NCI-H446 treated with DMSO at 0.1 percent for 48 hours (cell line): ENCODE results near the gene MORC2.
A peak's percentile ranks its signal among the peaks of the same experiment; 100 is the strongest.

Experiments used
- DNase-seq: peaks from one replicate; lab custom pipeline; 2025; lab: John Stamatoyannopoulos, UW

Gene MORC2

DNA sequence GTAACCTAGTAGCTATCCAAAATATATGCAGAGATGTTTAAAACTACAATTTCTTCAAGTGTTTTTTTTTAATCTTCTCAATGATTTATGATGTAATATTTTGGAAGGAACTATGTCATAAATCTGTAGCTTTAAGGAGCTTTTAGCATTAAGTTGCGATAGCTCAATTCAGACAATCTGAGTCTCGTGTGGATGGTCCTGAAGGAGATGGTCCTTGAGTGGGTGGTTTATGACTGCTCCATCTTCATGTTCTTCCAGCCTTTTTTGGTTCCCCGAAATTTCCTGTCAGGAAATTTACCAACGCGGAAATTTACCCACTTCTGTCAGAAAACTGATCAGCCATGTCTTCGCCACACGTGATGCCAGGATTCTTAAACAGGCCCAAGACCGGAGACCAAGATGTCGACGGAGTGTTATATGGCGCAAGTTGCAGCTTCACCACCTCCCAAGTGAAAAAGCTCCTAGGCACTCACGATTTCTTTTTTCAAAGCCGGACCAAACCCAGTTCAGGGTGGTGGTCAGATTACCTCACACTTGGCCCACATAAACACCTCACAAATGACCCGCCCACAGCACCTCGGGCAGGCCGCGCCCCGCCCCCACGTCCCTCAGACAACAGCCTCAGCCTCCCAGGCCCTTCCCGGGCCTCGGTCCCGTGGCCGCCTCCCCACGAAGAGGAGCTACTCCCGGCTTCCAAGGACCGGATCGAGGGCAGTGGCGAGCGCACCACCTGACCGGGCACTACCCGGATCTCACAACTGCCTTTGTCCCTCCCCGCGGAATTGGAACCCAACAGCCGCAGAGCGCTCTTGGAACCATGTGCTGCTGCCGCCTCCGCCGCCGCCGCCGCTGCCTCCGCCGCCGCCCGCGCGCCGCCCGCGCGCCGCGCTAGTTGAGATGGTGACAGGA lies at the start of gene MORC2:
Gene MORC2 (minus strand): TSS at position 760 of the 909 bp plus-strand sequence. CDS start 885 bp downstream, outside the sequence.
- DNase-seq: no peak

DNA sequence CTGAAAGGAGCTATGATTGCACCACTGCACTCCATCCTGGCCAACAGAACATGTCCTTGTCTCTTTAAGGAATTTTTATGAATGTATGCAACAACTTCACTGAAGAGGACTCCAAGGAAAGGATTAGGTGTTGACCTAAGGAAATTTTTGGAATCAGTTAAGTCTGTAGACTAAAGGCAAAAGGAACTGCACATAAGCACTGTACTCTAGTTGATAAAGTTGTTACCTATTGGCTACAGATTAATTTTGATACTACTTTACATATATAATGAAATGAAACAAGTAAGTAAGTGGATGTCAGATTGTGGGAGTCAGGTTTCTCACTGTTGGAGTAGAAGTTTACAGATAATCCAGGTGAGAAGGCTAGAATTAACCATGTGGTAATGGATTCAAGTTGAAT lies 37.0 kb upstream of the MORC2 start:
- DNase-seq: no peak

DNA sequence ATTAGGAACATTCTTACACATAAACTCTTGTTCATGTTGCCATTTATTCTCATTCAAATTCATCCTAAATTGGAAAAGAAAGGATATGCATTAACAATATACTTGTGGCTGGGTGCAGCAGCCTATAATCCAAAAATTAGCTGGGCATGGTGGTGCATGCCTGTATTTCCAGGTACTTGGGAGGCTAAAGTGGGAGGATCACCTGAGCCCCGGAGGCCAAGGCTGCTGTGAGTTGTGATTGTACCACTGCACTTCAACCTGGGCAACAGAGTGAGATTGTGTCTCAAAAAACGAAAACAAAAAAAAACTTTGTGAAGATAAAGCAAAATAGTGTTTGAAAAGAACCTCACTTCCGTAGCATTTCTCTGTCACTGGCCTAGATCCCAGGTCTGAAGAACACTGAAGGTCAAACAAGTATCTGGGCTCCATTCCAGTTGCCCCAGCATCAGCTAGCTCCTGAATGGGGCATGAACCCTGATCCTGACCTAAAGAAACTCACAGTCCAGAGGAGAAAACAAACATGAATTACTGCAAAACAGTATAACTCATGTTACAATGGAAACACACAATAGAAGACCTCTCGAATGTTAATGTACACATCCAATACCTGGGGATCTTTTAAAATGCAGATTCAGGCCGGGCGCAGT lies 32.7 kb upstream of the MORC2 start:
- DNase-seq: no peak

DNA sequence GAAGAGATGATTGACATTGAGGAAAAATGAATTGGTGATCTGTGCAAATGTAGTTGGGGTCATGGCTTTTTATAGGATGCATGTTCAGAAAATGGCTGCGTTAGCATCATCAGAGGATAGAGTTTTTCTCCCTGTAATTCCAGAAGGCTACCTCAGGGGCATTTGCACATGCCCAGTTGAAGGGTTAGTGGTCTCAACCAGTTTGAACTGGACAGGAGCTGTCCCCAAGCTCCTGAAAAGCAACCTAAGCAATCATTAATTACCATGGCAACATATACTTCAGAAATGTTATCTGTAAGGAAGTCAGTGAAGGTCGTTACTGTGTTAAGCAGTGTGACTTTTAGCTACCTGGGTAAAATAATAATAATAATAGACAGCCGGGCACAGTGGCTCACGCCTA lies 29.8 kb upstream of the MORC2 start:
- no peak for DNase-seq

DNA sequence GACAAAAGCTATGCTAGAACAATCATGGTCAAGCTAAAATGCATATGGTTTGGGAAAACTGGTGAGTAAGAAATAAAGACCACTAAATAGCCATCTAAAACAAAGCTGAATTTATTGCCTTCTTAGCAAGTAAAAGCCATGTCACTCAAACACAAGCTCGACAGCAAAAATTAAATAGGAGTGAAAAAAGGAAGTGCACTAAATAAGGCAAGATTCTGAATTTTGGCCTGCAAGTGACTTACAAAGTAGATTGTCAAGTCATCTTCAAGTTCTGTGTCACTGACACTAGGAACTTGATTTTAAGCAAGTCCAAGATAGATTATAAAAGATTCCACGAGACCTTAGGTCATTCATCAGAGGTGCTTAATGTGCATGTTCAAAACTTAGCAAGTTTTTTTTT lies 27.9 kb upstream of the MORC2 start:
- DNase-seq: no peak

DNA sequence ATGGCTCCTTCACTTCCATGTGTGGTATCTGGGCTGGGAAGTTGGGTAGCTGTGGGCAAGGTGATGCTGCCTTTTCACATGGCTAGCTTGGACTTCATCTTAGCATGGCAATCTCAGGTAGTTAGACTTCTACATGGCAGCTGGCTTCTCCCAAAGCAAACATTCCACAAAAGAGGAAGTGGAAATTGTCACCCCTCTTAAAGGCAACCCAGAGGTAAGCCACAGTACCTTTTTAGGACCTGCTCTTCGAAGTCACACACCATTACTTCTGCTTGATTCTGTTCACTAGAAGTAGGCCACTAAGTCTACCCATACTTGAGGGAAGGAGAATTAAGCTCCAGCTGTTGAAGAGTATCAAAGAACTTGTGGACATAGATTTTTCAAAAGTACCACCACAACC lies 26.4 kb upstream of the MORC2 start:
- DNase-seq: no peak

DNA sequence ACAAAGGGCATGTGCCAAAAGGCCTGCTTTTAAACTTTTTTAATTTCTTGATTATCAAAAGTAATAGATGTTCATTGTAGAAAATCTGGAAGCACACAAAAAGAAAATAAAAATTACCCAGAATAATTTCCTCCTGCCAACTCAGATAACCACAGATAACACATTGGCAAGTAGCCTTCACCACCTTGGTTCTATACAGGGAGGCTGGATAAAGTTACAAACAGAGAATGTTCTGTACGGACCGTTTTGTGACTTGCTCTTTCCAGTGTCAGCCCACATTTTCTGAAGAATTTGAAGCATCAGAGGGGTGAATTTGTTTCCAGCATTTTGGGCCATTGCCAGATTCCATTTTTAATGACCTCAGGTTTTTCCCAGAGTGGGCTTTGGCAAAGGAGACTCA lies 24.0 kb upstream of the MORC2 start:
- DNase-seq: no peak

DNA sequence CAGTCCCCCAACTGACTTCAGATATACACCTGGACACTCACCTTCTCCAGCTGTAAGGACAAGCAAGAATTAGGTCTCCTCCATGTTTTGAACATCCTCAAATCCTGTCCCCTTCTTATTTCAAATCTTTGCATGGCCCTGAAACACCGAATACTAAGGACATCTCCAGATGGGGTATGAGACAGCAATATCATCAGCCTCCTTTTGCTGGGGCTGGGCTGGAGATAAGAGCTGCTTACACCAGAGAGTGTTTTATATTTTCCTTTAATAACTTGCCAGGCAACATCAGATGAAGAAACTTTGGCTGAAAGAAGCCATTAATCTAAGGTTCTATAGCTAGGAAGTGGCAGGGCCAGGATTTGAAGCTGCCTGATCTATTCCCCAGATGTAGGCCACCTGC lies 22.1 kb upstream of the MORC2 start:
- no peak for DNase-seq

DNA sequence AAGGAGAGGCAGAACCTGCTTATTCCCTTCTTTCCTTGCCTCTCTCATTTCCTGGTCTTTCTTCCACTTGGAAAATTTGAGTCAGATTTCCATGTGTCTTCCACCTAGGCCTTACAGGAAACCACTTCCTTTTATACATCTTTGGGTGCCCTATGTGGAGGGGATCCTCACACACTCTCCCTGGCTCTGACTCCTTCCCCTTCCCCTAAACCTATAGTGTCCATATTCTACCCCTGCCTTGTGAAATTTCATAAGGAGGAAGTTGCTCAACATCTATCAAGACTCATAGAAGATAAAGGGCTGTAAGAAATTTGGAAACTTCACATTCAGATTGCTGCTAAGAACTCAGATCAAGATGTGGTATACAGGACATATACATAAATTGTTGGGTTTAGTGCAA lies 20.9 kb upstream of the MORC2 start:
- no peak for DNase-seq

DNA sequence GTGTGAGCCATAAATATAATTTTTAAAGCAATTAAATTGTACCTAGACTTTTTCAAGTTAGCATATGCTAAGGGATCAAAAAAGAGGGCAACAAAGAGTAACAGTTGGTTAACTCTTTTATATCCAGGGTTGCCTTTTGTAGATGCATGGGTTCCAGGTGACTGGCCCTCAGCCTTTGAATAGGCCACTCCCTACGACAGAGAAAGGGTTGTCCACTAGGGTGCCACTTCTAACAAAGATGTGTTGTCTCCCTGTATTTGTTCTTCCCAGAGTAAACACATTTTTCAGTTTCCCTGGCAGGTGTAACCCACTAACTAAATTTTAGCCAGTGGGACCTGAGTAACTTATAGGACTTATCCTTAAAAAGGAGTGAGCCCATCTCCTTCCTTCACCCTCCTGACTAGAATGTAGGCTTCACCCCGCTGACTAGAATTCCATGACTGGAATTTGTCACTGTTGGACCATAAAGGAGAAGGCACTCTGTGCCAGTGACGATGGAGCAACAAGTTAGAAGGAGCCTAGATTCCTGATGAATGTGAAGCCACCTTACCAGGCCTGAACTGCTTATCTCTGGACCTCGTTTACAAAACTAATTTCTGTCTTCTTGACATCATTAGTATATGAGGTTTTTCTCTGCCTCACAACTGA lies 17.1 kb upstream of the MORC2 start:
- no peak for DNase-seq

DNA sequence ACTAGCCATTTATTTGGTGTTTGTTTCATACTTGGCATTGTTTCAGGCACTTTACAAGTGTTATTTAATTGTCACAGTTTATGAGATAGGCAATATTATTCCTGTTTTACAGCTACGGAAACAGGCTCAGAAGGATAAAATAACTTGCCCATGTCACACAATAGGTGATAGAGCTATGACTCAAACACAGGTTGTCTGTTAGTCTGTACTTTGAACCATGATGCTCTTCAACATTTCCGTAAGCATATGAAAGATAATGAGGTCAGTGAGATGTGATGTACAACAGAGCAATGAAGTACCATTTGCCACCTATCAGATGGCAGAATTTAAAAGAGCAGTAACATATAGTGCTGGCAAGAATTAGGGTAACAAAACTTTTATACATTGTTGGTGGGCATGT lies 15.7 kb upstream of the MORC2 start:
- no peak for DNase-seq

DNA sequence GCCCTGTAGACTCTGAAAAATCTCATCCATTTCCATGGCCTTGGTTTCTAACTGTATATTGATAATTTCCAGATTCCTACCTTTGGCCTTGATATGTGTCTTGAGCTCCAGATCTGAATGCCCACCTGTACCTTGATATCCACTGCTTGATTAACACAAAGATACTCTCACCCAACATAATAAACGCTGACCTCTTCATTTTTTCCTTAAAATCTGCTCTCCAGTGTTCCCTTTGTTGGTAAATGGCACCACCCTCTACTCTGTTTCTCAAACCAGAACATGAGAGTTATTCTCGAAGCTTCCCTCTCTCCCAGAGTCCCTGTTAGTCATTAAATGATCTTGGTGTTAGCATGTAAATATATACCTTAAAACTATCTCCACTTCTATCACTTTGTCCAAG lies 13.9 kb upstream of the MORC2 start:
- no peak for DNase-seq

DNA sequence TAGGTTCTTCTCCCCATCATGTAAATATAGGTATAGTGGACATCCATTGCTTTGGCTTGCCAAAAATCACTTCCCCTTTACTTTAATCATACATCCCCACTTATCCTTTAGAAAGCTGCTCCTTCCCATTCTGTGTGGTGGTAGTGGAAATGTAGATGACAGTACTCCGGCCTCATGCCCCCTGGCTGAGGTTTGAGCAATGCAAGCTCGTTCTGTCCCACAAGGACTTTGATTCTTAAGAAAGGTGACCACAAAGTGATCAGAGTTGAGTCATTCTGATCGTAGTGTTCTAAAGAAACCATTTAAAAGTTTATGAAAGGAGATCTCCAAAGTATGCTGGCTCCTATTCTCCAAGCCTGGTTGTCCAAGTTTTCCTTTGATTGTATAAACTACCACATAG lies 11.4 kb upstream of the MORC2 start:
- no peak for DNase-seq

DNA sequence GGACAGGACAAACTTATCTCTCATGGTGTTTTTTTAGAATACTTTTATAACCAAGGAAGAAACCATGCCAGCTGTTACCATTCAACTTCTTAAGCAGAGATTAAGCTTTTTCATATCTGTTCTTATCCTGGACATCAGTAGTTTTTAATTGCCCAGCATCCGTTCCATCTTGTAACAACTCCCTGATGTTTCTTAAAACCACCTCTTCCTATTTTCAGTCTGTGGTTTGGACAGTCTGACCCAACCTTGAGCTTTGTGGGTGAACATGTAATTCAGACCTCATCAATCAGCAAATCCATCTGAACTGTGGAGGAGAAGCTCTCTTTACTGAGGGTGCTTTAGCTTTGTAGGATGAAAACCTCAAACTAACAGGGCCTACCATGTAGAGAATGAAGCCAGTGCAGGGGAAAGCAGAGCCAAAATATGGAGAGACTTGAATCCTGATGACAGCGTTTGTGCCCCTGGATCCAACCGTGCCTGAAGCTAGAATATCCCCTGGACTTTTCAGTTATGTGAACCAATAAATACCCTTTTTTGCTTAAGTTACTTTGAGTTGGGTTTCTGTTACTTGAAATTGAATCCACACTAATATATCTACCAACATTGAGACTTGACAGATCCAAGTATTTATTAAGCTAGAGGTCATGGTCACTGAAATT lies 9.9 kb upstream of the MORC2 start:
- no peak for DNase-seq

DNA sequence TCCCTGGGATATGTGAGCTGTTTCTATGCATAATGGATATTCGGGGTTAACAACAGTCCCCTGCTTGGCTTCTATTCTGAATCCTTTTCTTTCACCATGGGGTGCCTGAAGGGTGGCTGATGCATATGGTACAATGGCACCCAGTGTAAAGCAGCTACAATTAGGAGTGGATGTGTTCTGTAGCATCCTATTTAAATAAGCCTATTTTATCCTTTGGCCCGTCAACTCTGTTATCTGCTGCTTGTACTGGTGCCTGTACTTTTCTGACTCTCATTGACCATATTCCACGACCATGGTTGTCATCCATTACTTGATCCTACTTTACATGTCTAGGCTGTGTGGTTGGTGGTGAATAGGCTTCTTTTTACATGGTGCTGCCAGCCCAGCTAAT lies 1.8 kb upstream of the MORC2 start:
- DNase-seq: no peak

DNA sequence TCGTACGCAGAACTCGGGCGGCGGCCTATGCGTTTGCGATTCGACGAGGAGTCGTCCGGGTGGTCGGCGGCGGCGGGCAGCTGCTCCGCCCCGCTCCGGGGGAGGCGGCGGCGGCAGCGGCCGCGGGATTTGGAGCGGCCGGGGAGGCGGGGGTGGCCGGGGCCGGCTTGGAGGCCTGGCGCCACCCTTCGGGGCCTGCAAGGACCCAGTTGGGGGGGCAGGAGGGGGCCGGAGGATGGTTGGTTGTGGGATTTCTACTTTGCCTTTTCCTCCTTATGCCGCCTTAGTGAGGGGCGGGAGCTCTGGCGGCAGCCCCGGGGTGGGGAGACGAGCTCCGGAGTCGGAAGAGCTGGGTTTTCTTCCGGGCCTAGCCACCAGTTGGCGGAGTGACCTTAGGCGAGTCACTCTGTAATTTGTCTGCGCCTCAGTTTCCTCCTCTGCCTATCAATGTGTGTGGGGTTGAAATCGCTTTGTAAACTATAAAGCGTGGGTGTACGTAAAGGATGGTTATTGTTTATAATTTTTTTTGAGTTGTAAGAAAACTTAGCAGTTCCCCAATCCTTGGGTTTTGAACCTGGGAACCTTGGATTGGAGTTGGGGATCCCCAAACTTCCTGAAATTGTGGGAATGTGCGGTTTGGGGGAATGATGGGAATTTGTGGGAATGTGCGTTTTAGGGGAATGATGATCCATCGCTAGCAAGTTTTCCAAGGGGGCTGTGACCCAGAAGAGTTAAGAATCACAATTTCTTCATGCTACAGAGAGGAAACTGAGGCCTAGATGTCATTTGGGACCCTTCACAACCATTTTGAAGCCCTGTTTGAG lies 1.2 kb upstream of the MORC2 start:
- DNase-seq: no peak

DNA sequence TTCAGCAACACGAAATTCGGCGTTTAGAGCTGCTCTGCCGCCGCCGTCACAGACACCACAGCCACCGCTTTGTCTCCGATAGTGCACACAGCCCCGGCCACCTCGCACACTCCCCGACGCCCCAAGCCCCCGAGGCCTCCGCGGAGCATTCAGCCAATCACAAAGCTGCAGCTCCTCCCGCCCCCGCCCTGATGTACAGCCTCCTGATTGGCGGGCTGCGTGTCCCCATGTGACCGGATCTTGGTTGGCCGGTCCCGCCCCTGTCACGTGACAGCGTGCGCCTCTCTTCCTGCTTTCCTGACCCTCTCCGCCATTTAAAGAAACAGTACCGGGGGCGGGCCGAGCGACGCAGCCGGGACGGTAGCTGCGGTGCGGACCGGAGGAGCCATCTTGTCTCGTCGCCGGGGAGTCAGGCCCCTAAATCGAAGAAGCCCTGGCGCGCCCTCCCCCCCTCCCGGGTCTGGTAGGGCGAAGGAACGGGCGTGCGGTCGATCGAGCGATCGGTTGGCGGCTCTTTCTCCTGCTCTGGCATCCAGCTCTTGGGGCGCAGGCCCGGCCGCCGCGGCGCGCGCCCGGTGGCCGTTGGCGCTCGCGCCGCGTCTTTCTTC lies 454 bp upstream of the MORC2 start, which contains the start of gene TUG1:
Gene TUG1 (plus strand): TSS at position 342 of the 608 bp plus-strand sequence.
- peak; percentile 97 for DNase-seq

DNA sequence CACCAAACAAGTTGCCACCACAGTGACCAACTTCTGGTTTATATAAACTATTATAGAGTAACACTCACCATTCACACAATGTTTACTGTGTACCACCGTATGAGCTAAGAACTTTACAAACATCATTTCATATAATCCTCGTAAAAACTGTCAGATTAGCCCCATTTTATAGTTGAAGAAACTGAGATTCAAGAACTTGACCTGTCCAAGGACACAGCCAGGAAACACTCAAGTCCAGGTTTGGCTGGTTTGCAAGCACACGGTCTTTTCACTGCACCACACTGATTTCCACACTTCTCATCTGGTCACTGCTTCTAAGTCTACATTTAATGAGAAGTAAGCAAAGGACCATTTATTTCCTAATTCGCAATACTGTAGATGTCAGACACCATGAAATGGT lies 3.7 kb downstream of the MORC2 start:
- DNase-seq: no peak

DNA sequence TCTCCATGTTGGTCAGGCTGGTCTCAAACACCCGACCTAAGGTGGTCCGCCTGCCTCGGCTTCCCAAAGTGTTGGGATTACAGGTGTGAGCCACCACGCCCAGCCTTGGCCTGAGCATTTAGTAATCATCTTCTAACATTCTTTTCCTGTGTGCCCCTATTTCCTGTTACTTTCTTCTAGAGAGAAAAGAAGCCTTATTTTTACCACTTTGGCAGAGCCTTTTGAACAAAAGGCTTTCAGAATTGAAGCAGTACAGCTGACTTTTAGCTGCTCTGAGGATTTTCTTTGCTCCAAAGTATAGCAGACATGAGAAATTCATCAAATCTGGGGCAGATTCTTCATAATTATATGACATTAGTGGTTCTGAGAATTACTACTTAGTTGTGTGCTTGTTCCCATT lies 13.4 kb downstream of the MORC2 start:
- no peak for DNase-seq

DNA sequence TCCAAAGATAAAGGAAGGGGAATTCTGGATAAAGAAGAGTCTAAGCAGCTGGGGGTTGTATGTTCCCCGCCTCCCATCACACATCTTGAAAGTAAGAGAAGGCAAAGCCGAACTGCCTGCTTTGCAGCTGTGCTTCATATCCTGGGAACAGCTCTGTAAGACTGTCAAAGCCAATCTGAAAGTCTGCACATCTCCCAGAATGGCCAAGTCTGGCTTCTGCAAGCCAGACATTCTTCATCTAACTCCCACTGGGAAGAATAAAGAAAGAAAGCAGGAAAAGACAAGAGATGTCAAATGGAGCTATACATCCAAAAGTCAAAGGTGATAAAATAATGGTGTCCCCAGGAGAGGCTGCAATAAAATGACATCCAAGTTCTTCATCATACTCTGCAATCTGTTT lies 15.4 kb downstream of the MORC2 start:
- DNase-seq: no peak
